WTC11 (cell line): Measurements from ENCODE around the gene ABCC2. TPM values are rescaled to one million over a fixed set of nuclear protein-coding genes. Genes with fewer than 3 reads are reported as not detected.
"Not testable (repeated sequence)": the region's sequence is repeated elsewhere in the genome, so short reads cannot be mapped to it uniquely, and the experiment has no call there.

ENCODE experiments used
- ATAC-seq: fragments of 200-7000 bp; cut with Tn5 transposase; 2 replicates; pipeline ENCODE4 v1.10.0; 2021; ENCODE audit warnings: mild to moderate bottlenecking, moderate library complexity
- CTCF ChIA-PET: fragments of 300-600 bp; sonication (Branson Sonifier 250); formaldehyde crosslinking; loops from one replicate; lab custom pipeline; 2021; ENCODE audit warnings: antibody characterized with exemption; lab: Charles Lee
- POLR2A ChIA-PET: fragments of 350-600 bp; sonication (Branson Sonifier 250); formaldehyde crosslinking; loops from one replicate; lab custom pipeline; 2021; ENCODE audit warnings: antibody characterized with exemption; lab: Charles Lee
- DNase-seq: peaks from one replicate; pipeline ENCODE4 v3.0.0; 2021; ENCODE audit warnings: low spot score
- H3K27ac Mint-ChIP-seq: 2 replicates; pipeline ENCODE4 v1.8.0; 2021; ENCODE audit warnings: mixed read lengths
- H3K27me3 Mint-ChIP-seq: 2 replicates; pipeline ENCODE4 v1.8.0; 2021; ENCODE audit warnings: low read depth, mild to moderate bottlenecking, moderate library complexity, mixed read lengths
- H3K36me3 Mint-ChIP-seq: 2 replicates; pipeline ENCODE4 v1.8.0; 2021; ENCODE audit warnings: mixed read lengths
- H3K4me1 Mint-ChIP-seq: 2 replicates; pipeline ENCODE4 v1.8.0; 2022; ENCODE audit warnings: mixed read lengths
- H3K4me3 Mint-ChIP-seq: 2 replicates; pipeline ENCODE4 v1.8.0; 2021; ENCODE audit warnings: mild to moderate bottlenecking, moderate library complexity, mixed read lengths
- H3K9me3 Mint-ChIP-seq: 2 replicates; pipeline ENCODE4 v1.8.0; 2021; ENCODE audit warnings: mixed read lengths
- AFF4 ChIP-seq: sonication (generic); formaldehyde crosslinking; IDR thresholded peaks from 2 replicates; pipeline ENCODE4 v1.8.1; 2023; ENCODE audit warnings: mild to moderate bottlenecking, missing genetic modification reagents, borderline replicate concordance
- E2F1 ChIP-seq: sonication (generic); formaldehyde crosslinking; IDR thresholded peaks from 2 replicates; pipeline ENCODE4 v1.8.0; 2022; ENCODE audit warnings: mild to moderate bottlenecking, missing genetic modification reagents
- E2F5 ChIP-seq: sonication (generic); formaldehyde crosslinking; IDR thresholded peaks from 2 replicates; pipeline ENCODE4 v1.8.1; 2022; ENCODE audit warnings: mild to moderate bottlenecking, moderate library complexity, missing genetic modification reagents
- EMX1 ChIP-seq: fragments of 250-450 bp; sonication (Bioruptor Pico); IDR thresholded peaks from 2 replicates; pipeline ENCODE4 v1.8.0; 2021; ENCODE audit warnings: mild to moderate bottlenecking
- FOXJ3 ChIP-seq: sonication (generic); formaldehyde crosslinking; IDR thresholded peaks from 2 replicates; pipeline ENCODE4 v1.9.0; 2021; ENCODE audit warnings: missing genetic modification reagents, mild to moderate bottlenecking, borderline replicate concordance
- HMGA2 ChIP-seq: fragments of 250-450 bp; sonication (Bioruptor Pico); IDR thresholded peaks from 2 replicates; pipeline ENCODE4 v1.4.0; 2021; ENCODE audit warnings: mild to moderate bottlenecking, moderate library complexity
- IRF2 ChIP-seq: sonication (generic); formaldehyde crosslinking; IDR thresholded peaks from 2 replicates; pipeline ENCODE4 v1.8.0; 2022; ENCODE audit warnings: low read depth, missing genetic modification reagents, borderline replicate concordance
- MYBL2 ChIP-seq: sonication (generic); formaldehyde crosslinking; IDR thresholded peaks from 2 replicates; pipeline ENCODE4 v1.8.1; 2023; ENCODE audit warnings: mild to moderate bottlenecking, moderate library complexity, missing genetic modification reagents
- NR1H2 ChIP-seq: sonication (generic); formaldehyde crosslinking; IDR thresholded peaks from 2 replicates; pipeline ENCODE4 v1.9.0; 2021; ENCODE audit warnings: mild to moderate bottlenecking, moderate library complexity, missing genetic modification reagents
- NR2C2 ChIP-seq: sonication (generic); formaldehyde crosslinking; IDR thresholded peaks from 2 replicates; pipeline ENCODE4 v1.8.0; 2022; ENCODE audit warnings: mild to moderate bottlenecking, missing genetic modification reagents
- USF1 ChIP-seq: sonication (generic); formaldehyde crosslinking; IDR thresholded peaks from 2 replicates; pipeline ENCODE4 v1.8.0; 2022; ENCODE audit warnings: mild to moderate bottlenecking, missing genetic modification reagents
- USF2 ChIP-seq: sonication (generic); formaldehyde crosslinking; IDR thresholded peaks from 2 replicates; pipeline ENCODE4 v1.8.1; 2023; ENCODE audit warnings: mild to moderate bottlenecking, missing genetic modification reagents, moderate library complexity
- ZNF263 ChIP-seq: sonication (generic); formaldehyde crosslinking; IDR thresholded peaks from 2 replicates; pipeline ENCODE4 v1.8.1; 2022; ENCODE audit warnings: low read depth, mild to moderate bottlenecking, moderate library complexity, missing genetic modification reagents
- total RNA-seq: library from RNA; stranded (reverse); gene quantifications from 3 replicates; pipeline ENCODE4 v1.2.3, GENCODE V29; 2021

The ABCC2 gene
- total RNA-seq, 1 experiment from 2014 or later: 0.87 TPM

- H3K36me3 Mint-ChIP-seq: no peaks in the 10 kb centered on the region
- peak; percentile 59 for DNase-seq
- peak; percentile 98 for ATAC-seq
- H3K27ac Mint-ChIP-seq: no peak overlapping the region
- H3K4me3 Mint-ChIP-seq: no peak overlapping the region
- ChIA-PET CTCF (interaction anchor here (0.6 to 2.7 kb wide), 25 partner anchors 9 to 1117 kb away, joined by 3 to 28 read pairs (median 3); partner anchors contain the start of gene DNMBP), POLR2A (interaction anchor here (0.6 to 1.5 kb wide), 4 partner anchors 9 to 54 kb away, joined by 3 to 6 read pairs (median 4); no protein-coding TSS in a partner anchor)
- no peaks in the 10 kb centered on the region for H3K9me3 Mint-ChIP-seq
- peaks cover 2% of the 10 kb centered on the region; the same call in 1 of the 2 replicates for H3K27me3 Mint-ChIP-seq
- peaks cover 17% of the 10 kb centered on the region for H3K4me1 Mint-ChIP-seq
- TF ChIP-seq MYBL2 (CRISPR knock-in tag): no peak
- TF ChIP-seq E2F5 (CRISPR knock-in tag): no peak
- no peak for TF ChIP-seq EMX1 (CRISPR knock-in tag)
These were observed 77.1 kb downstream of the ABCC2 start for GRCh38 chr10:99859585-99859984.

GRCh38 chr10:99860466-99860865 is 78.0 kb downstream of the ABCC2 start:
- POLR2A ChIA-PET: no interaction called here
- Mint-ChIP-seq H3K36me3 (no peaks in the 10 kb centered on the region), H3K27me3 (peaks cover 2% of the 10 kb centered on the region; the same call in 1 of the 2 replicates), H3K4me3 (no peak overlapping the region), H3K4me1 (peaks cover 12% of the 10 kb centered on the region), H3K27ac (no peak overlapping the region), H3K9me3 (peaks cover 5% of the 10 kb centered on the region)
- no peak for DNase-seq
- CTCF ChIA-PET: interaction anchor here (0.6 to 2.7 kb wide), 10 partner anchors 12 to 380 kb away, joined by 3 to 28 read pairs (median 4); no protein-coding TSS in a partner anchor
- no peak for ATAC-seq
- TF ChIP-seq E2F1 (CRISPR knock-in tag) (no peak), USF1 (no peak), IRF2 (CRISPR knock-in tag) (no peak), HMGA2 (no peak), NR2C2 (CRISPR knock-in tag) (no peak), AFF4 (CRISPR knock-in tag) (no peak), NR1H2 (CRISPR knock-in tag) (no peak), ZNF263 (CRISPR knock-in tag) (no peak), USF2 (CRISPR knock-in tag) (no peak), FOXJ3 (CRISPR knock-in tag) (no peak)

- H3K36me3 Mint-ChIP-seq, DNase-seq, H3K4me3 Mint-ChIP-seq, H3K4me1 Mint-ChIP-seq, ATAC-seq, CTCF ChIA-PET, H3K27ac Mint-ChIP-seq, POLR2A ChIA-PET: not testable (repeated sequence)
- H3K27me3 Mint-ChIP-seq: peaks cover 15% of the 10 kb centered on the region
- peaks cover 27% of the 10 kb centered on the region for H3K9me3 Mint-ChIP-seq
These were observed 81.2 kb downstream of the ABCC2 start for GRCh38 chr10:99863535-99864240.

GRCh38 chr10:99867250-99867649 is 84.8 kb downstream of the ABCC2 start:
- H3K4me3 Mint-ChIP-seq, ATAC-seq, POLR2A ChIA-PET, H3K36me3 Mint-ChIP-seq, DNase-seq, H3K4me1 Mint-ChIP-seq, H3K27ac Mint-ChIP-seq: not testable (repeated sequence)
- CTCF ChIA-PET: interaction anchor here (1.3 kb wide), 1 partner anchor 21 kb away, joined by 4 read pairs; no protein-coding TSS in a partner anchor
- Mint-ChIP-seq H3K9me3 (peaks cover 27% of the 10 kb centered on the region), H3K27me3 (peaks cover 15% of the 10 kb centered on the region)
